GM18517 (cell line): Measurements from ENCODE around the gene THAP2.
"Not testable (repeated sequence)": the region's sequence is repeated elsewhere in the genome, so short reads cannot be mapped to it uniquely, and the experiment has no call there.

Source experiments
- ATAC-seq: cut with Tn5 transposase; IDR thresholded peaks from one replicate; pipeline ENCODE4 v1.9.1; 2021; ENCODE audit warnings: mild to moderate bottlenecking, moderate library complexity; ENCODE audit not compliant: unreplicated experiment

The THAP2 gene

GRCh38 chr12:71661977-71662530, 2.0 kb upstream of the THAP2 start:
- ATAC-seq = no peak

GRCh38 chr12:71662849-71663560, 1.1 kb upstream of the THAP2 start:
- ATAC-seq = peak; percentile 24

- peak; percentile 13 for ATAC-seq
Observed at GRCh38 chr12:71664411-71665089, 449 bp downstream of the THAP2 start.

GRCh38 chr12:71665090-71665463, 976 bp downstream of the THAP2 start:
- ATAC-seq = no peak

DNA sequence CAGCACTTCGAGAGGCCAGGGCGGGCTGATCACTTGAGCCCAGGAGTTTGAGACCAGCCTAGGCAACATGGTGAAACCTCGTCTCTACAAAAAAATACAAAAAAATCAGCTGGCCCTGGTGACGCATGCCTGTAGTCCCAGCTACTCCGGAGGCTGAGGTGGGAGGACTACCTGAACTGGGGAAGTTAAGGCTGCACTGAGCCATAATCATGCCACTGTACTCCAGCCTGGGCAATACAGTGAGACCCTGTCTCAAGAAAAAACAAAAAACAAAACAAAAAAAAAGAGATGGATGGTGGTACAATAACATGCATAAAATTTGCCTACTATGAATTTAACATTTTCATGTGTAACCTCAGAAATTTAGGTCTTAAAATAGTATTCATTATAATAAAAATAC, 2.2 kb downstream of the THAP2 start:
- ATAC-seq = no peak

DNA sequence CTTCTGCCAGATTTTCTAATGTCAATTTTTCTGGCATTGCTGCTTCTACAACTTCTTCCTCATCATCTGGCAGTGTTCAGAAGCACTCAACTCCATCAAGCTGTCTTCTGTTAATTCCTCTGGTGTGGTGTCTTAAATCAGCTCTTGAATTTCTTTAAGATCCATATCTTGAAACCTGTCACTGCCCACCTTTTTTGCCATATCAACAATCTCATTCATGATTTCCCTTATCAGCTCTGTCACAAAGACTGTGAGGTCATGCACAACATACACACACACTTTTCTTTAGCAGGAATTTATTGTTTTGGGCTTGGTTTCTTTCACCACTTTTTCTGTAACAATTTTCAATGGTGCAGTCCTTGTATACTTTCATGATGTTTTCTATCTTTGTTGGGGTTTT, 7.2 kb downstream of the THAP2 start:
- no peak for ATAC-seq

DNA sequence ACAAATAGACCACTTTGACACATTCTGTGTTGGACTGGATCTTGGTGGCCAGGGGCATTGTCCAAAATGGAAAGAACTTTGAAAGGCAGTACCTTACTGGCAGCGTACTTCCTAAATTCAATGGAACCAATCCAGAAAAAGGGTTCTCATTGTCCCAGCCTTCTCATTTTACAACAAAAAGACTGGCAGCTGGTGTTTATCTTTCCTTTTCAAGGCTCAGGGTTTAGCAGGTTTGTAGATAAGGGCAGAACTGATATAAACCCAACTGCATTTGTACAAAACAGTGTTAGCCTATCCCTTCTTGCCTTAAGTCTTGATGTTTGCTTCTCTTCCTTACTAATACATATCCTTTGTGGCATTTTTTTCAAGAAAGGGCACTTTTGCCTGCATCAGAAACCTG, 7.7 kb downstream of the THAP2 start:
- ATAC-seq = no peak

- no peak for ATAC-seq
Observed at GRCh38 chr12:71682466-71682865, 18.4 kb downstream of the THAP2 start.

DNA sequence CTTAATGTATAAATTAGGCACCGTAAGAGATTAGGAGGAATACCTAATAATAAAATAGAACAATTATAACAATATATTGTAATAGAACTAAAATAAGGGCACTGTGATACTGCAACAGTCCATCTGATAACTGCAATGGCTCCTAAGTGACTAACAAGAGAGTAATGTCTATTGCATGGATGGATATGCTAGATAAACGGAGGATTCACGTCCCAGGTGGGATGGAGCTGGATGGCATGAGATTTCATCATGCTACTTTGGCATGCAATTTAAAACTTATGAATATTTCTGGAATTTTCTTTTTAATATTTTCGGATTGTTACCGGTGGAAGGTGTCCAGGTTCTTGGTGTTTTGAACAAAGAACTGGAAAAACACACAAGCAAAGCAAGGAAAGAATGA, 19.5 kb downstream of the THAP2 start:
- no peak for ATAC-seq

DNA sequence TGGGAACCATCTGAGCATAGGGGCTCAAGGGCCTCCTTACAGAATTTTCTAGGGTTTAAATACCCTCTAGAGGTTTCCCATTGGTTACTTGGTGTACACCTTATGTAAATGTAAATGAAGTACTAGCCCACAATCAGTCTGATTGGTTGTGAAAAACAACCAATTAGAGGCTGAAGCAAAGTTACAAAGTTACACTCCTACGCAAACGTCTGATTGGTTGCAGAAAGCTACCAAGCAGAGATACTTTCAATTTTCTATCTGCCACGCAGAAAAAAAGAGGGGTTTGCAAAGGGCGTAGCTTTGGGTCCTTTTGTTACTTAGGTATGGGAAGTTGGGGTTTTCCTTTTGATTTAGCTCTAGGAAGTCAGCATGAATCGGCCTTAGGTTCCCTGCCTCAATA, 20.0 kb downstream of the THAP2 start:
- no peak for ATAC-seq

- ATAC-seq = no peak
Observed at GRCh38 chr12:71685312-71685906, 21.3 kb downstream of the THAP2 start.

DNA sequence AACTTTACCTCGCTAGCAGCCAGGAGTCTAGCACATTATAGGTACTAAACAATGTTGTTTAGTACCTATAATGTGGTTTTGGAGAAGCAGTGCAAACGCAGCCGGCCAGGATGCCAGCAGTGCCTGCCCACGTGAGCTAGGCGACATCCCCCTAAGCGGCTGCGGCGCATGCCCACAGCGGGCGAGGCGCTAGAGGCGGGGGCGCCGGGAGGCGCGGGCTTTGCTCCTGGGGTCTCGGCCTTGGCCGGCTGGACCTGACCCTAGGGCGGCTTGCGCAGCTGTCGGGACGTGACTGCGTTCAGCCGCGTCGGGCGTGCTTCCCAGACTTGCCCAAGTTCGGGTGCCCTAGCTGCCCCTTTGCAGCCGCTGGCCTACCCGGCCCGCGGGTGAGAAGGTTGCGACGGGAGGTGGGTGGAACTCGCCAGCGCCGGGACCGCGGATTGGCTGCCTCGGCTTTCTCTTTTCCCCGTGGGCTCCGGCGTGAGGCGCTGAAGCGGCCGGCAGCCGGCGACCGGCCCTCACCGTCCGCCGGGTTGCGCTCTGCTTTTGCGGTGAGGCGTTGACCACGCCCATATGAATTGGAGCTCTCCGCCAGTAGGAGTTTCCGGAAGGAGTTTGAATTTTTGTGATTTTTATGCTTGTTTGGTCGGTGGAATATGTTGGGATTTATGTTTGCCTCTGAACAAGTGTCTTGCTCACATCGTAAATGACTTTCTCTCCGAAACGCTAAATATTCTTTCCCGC, 22.0 kb downstream of the THAP2 start, which contains the start of gene TMEM19:
TSS of gene TMEM19 (plus strand) at position 169 of the 744 bp plus-strand sequence. CDS start 599 bp downstream, outside the sequence.
- peak; percentile 87 for ATAC-seq

GRCh38 chr12:71686658-71687025, 22.5 kb downstream of the THAP2 start:
- ATAC-seq = no peak

- not testable (repeated sequence) for ATAC-seq
Observed at GRCh38 chr12:71687172-71687571, 23.1 kb downstream of the THAP2 start.

DNA sequence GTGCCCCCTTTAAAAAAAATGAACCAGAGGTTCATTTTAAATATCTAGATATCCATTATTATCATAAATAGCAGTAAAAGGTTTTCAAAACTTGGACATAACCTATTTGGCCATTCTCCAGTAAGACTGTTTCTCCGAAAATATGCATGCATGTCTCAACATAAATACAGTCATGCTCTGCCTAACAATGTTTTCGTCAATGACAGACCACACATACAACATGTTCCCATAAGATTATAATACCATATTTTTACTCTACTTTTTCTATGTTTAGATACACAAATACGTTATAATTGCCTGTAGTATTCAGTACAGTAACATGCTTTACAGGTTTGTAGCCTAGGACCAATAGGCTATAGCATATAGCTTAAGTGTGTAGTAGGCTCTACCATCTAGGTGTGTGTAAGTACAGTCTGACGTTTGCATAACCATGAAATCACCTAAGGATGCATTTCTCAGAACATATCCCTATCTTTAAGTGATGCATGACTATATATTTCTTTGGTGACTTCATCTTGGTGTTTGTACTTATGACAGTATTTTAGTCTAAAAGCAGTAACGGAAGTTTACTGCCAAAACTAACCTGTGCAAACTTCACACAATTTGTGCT, 25.0 kb downstream of the THAP2 start:
- ATAC-seq = no peak

GRCh38 chr12:71691504-71692129, 27.5 kb downstream of the THAP2 start:
- no peak for ATAC-seq

DNA sequence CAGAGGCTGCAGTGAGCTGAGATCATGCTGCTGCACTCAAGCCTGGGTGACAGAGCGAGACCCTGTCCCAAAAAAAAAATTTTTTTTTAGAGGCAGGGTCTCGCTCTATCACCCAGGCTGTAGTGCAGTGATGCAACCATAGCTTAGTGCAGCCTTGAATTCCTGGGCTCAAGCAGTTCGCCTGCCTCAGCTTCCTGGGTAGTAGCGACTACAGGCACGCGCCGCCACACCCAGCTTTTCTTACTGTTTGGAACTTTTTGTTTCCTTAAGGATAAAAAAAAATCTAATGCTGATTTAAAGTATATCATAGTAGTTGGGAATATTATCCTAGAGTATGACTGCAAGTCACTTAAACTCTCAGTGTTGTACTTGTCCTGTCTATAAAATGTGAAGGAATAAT, 29.0 kb downstream of the THAP2 start:
- ATAC-seq = no peak

DNA sequence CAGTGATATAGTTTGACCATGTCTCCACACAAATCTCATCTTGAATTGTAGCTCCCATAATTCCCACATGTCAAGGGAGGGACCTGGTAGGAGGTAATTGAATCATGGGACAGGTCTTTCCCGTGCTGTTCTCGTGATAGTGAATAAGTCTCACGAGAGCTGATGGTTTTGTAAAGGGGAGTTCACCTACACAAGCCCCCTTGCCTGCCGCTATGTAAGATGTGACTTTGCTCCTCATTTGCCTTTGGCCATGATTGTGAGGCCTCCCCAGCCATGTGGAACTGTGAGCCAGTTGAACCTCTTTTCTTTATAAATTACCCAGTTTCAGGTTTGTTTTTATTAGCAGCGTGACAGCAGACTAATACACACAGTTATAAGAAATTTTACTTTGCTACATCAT, 29.6 kb downstream of the THAP2 start:
- ATAC-seq = peak; percentile 13

- peak; percentile 94 for ATAC-seq
Observed at GRCh38 chr12:71694099-71694820, 30.2 kb downstream of the THAP2 start.

DNA sequence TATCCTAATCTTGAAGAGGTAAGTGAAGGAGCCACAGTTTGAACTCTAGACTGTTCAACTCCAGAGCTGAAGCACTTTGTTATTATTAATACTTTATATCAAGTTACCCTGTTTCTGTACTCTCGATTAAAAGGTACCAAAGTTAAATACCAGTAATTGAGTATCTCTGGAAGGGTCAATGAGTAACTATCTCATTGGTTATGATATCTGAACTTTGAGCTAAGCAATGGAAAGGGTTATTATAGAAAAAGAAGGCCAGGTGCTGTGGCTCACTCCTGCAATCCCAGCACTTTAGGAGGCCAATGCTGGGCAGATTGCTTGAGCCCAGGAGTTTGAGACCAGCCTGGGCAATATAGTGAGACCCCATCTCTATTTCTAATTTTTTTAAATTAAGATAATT, 31.7 kb downstream of the THAP2 start:
- no peak for ATAC-seq
